Measurements from ENCODE around the gene TRPM7. TPM values are rescaled to one million over a fixed set of nuclear protein-coding genes. Genes with fewer than 3 reads are reported as not detected.
"Not testable (repeated sequence)": the region's sequence is repeated elsewhere in the genome, so short reads cannot be mapped to it uniquely, and the experiment has no call there.

TRPM7 gene, protein sequence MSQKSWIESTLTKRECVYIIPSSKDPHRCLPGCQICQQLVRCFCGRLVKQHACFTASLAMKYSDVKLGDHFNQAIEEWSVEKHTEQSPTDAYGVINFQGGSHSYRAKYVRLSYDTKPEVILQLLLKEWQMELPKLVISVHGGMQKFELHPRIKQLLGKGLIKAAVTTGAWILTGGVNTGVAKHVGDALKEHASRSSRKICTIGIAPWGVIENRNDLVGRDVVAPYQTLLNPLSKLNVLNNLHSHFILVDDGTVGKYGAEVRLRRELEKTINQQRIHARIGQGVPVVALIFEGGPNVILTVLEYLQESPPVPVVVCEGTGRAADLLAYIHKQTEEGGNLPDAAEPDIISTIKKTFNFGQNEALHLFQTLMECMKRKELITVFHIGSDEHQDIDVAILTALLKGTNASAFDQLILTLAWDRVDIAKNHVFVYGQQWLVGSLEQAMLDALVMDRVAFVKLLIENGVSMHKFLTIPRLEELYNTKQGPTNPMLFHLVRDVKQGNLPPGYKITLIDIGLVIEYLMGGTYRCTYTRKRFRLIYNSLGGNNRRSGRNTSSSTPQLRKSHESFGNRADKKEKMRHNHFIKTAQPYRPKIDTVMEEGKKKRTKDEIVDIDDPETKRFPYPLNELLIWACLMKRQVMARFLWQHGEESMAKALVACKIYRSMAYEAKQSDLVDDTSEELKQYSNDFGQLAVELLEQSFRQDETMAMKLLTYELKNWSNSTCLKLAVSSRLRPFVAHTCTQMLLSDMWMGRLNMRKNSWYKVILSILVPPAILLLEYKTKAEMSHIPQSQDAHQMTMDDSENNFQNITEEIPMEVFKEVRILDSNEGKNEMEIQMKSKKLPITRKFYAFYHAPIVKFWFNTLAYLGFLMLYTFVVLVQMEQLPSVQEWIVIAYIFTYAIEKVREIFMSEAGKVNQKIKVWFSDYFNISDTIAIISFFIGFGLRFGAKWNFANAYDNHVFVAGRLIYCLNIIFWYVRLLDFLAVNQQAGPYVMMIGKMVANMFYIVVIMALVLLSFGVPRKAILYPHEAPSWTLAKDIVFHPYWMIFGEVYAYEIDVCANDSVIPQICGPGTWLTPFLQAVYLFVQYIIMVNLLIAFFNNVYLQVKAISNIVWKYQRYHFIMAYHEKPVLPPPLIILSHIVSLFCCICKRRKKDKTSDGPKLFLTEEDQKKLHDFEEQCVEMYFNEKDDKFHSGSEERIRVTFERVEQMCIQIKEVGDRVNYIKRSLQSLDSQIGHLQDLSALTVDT (N-terminal part only)
- 8.8 and 16.6 TPM in 2 replicates for total RNA-seq (2014; rRNA removed; shearing (Covaris generic); ENCODE audit: low replicate concordance)

DNA sequence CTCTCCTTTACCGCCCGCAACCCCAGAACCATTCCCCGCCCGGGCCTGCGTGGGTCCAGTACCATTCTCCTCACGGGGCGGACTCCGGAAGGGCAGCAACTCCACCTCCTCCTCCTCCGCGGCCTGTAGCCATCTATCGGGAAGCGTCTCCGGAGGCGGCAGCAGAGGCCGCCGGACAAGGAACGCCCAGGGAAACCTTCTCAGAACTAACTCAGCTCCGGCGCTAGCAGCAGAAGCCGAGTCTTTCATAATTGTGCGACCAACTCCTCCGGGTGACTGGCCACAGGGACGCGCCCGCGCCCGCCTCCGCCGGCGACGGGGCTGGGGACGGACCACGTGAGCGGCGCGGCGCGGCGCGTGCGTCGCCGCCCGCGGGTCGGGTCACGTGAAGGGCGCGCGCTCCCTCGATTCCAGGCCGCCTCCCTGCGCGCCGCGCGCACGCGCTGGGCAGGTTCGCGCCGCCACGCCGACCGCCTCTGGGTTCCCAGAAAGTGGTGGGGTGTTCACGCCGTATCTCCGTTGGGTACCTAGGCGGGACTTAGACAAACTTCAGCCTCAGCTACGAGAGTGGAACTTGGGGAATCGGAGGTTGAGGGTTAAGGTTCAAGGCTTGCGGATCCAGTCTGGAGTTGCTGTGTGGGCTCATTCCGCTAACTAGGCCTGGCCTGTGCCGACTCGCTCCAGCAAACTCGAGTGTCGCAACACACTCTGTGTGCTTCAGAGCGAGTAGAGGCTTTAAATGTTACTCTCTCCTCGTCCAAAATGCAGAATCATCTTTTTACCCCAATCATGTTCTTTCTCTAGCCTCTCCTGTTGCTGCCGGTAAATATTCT is at the start of gene TRPM7:
Gene TRPM7 (minus strand): TSS at position 329 of the 833 bp plus-strand sequence. CDS start 264 bp downstream, at position 65.
- in situ Hi-C loops (cut with HindIII; ENCODE audit: low pct_unique_long_range_greater_than_20kb, low sequenced_read_pairs) = no loop called here
- peak; percentile 90 for DNase-seq (ENCODE audit: low read depth)

- no peak for DNase-seq (ENCODE audit: low read depth)
- in situ Hi-C loops (cut with HindIII; ENCODE audit: low pct_unique_long_range_greater_than_20kb, low sequenced_read_pairs) = no loop called here
These were observed 48.6 kb upstream of the TRPM7 start for GRCh38 chr15:50735156-50735555.

- DNase-seq (ENCODE audit: low read depth) = no peak
These were observed 39.7 kb upstream of the TRPM7 start for GRCh38 chr15:50726315-50726714.

DNA sequence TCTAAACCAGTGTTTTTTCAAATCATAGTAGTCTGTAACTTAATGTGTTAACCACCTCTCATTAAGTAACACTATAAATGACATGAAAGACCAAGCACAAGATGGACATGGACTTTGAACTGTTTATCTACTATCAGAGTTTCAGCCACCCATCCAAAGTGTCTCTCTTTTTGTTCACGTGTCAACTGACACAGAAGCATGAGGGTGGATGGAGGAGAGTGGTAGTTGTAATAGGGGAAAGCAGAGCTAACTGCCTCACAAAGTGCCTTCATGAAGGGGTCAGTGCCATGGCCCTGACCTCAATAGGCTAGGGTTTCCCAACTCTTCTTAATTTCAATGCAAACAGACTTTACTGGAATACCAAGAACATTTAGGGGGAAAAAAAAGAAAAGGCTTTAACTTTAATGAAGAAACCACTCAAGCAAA is 32.1 kb upstream of the TRPM7 start:
- in situ Hi-C loops (cut with HindIII; ENCODE audit: low pct_unique_long_range_greater_than_20kb, low sequenced_read_pairs) = no loop called here
- no peak for DNase-seq (ENCODE audit: low read depth)

More at GRCh38 chr15:50726315-50726714, 39.7 kb upstream of the TRPM7 start:
- in situ Hi-C loops (cut with HindIII; ENCODE audit: low pct_unique_long_range_greater_than_20kb, low sequenced_read_pairs) = no loop called here

DNA sequence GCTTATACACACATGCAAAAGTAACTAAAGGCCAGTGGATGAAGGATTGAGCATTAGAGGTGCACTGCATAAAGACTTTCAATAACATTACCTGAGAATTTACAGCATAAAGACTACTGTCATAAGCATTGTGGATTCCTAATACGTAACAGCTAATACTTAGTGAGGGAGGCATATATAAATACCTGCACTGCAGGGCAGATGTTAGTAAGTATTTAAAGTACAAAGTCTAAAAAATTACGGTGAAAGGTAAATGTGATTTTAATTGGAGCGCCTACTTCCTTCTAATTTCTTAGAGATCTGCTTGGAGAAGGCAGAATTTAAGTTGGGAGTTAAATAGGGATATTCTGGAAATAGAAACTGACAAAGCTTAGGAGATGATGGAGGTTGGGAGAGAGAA is 25.4 kb upstream of the TRPM7 start:
- in situ Hi-C loops (cut with HindIII; ENCODE audit: low pct_unique_long_range_greater_than_20kb, low sequenced_read_pairs) = no loop called here

DNA sequence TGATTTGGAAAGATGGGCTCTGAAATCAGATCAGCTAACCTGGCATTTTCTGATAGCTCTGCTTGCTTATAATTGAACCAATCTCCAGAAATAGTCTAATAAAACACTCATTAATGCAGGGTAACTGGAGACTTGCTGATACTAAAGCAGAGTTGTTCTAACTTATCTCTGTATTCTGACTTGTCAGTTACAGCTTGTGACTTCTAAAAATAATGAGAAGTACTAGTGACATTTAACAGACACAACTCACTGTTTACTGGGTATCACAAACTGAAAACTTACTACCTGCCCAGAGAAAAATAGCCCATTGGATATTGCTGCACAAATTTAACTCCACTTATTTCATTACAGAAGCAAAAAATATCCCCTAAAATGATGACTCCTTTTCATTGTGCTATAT is 24.0 kb upstream of the TRPM7 start:
- in situ Hi-C loops (cut with HindIII; ENCODE audit: low pct_unique_long_range_greater_than_20kb, low sequenced_read_pairs) = no loop called here

More for the DNA sequence above, 25.4 kb upstream of the TRPM7 start:
- no peak for DNase-seq (ENCODE audit: low read depth)

DNA sequence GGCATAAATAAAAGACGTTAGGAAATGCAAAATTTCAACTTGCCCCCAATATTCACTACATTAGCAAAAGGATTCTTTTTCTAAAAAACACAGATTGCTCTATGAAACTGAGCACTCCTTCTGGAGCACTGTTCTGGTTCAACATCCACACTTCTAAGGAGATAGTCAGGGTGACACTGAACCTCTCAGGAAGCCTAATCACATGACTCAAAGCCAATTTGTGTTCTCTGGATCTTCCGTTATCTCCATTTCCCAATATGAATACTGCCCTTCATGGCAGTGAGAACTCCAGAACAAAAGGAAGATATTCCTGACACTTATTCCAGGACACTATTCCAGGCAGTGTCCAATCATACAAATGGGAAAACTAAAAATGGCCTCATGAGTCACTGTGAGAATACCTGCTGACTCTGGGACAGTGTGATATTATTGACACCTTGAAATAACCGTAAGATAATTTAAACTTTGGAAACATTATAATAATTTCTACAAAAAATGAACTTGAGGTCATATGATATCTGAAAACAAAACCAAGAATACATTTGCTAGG is 21.4 kb upstream of the TRPM7 start:
- no peak for DNase-seq (ENCODE audit: low read depth)
- in situ Hi-C loops (cut with HindIII; ENCODE audit: low pct_unique_long_range_greater_than_20kb, low sequenced_read_pairs) = no loop called here

More for the DNA sequence above, 24.0 kb upstream of the TRPM7 start:
- DNase-seq (ENCODE audit: low read depth) = no peak

GRCh38 chr15:50702762-50703334 is 16.3 kb upstream of the TRPM7 start:
- no peak for DNase-seq (ENCODE audit: low read depth)
- in situ Hi-C loops (cut with HindIII; ENCODE audit: low pct_unique_long_range_greater_than_20kb, low sequenced_read_pairs) = no loop called here

DNA sequence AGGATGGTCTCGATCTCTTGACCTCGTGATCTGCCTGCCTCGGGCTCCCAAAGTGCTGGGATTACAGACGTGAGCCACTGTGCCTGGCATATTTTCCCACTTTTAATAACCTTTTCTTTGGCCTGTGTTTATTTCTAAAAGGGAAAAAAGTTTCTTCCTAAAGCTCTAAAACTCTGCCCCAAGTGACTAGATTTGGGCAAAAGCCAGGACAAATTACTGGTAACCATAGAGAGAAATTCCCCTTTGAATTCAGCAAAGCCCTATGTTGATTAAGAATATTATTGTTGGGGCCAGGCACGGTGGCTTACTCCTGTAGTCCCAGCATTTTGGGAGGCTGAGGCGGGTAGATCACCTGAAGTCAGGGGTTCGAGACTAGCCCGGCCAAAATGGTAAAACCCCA is 11.5 kb upstream of the TRPM7 start:
- in situ Hi-C loops (cut with HindIII; ENCODE audit: low pct_unique_long_range_greater_than_20kb, low sequenced_read_pairs) = no loop called here
- no peak for DNase-seq (ENCODE audit: low read depth)

- no peak for DNase-seq (ENCODE audit: low read depth)
- in situ Hi-C loops (cut with HindIII; ENCODE audit: low pct_unique_long_range_greater_than_20kb, low sequenced_read_pairs) = no loop called here
These were observed 10.7 kb upstream of the TRPM7 start for GRCh38 chr15:50697109-50697797.

- DNase-seq (ENCODE audit: low read depth); in situ Hi-C loops (cut with HindIII; ENCODE audit: low pct_unique_long_range_greater_than_20kb, low sequenced_read_pairs): not testable (repeated sequence)
These were observed 8.1 kb upstream of the TRPM7 start for GRCh38 chr15:50694634-50695165.

GRCh38 chr15:50687302-50687902 is 805 bp upstream of the TRPM7 start:
- DNase-seq (ENCODE audit: low read depth) = no peak

GRCh38 chr15:50685976-50686468 is 575 bp downstream of the TRPM7 start:
- in situ Hi-C loops (cut with HindIII; ENCODE audit: low pct_unique_long_range_greater_than_20kb, low sequenced_read_pairs) = no loop called here
- DNase-seq (ENCODE audit: low read depth) = no peak

More at GRCh38 chr15:50687302-50687902, 805 bp upstream of the TRPM7 start:
- in situ Hi-C loops (cut with HindIII; ENCODE audit: low pct_unique_long_range_greater_than_20kb, low sequenced_read_pairs) = no loop called here

GRCh38 chr15:50685191-50685975 is 1.2 kb downstream of the TRPM7 start:
- peak; percentile 18 for DNase-seq (ENCODE audit: low read depth)
- in situ Hi-C loops (cut with HindIII; ENCODE audit: low pct_unique_long_range_greater_than_20kb, low sequenced_read_pairs) = no loop called here

DNA sequence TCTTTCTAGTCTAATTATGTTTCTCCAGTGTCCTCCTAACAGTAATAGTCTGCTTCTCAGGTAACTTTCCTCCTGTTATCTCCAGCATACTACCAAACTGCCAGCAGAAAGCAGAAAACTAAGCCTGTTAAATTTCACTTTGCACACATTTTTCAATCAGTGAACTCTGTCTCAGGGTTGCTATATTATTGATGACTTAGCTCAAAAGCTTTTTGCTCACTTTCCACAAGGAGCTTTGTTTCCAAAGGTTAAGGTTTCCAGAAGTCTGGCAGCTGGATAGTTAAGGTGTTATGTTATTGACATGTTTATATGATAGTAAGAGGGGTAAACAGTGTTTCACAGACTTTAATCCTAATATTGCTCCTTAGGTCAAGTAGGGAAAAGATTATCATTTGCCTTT is 5.1 kb downstream of the TRPM7 start:
- in situ Hi-C loops (cut with HindIII; ENCODE audit: low pct_unique_long_range_greater_than_20kb, low sequenced_read_pairs) = no loop called here
- no peak for DNase-seq (ENCODE audit: low read depth)

Measured in Caki2 (cell line).